GM23338 (cell line): ENCODE measurements around the gene ME1. TPM values are rescaled to one million over a fixed set of nuclear protein-coding genes. Genes with fewer than 3 reads are reported as not detected.

Experiments used
- ATAC-seq: fragments of 200-7000 bp; cut with Tn5 transposase; 3 replicates; pipeline ENCODE4 v1.9.1; 2020
- DNase-seq: peaks from one replicate; pipeline ENCODE4 v3.0.0-alpha.2; 2015; ENCODE audit warnings: low spot score
- H2AFZ ChIP-seq: fragments of 200-600 bp; sonication (generic); 2 replicates; pipeline ENCODE4 v1.8.0; 2016; ENCODE audit warnings: antibody characterized with exemption, mild to moderate bottlenecking, moderate library complexity
- H3F3A ChIP-seq: fragments of 200-600 bp; sonication (generic); replicated peaks from 2 replicates; pipeline ENCODE4 v1.8.0; 2017; ENCODE audit warnings: antibody characterized with exemption, mixed run types, low read depth
- H3K27ac ChIP-seq: fragments of 200-600 bp; sonication (generic); 2 replicates; pipeline ENCODE4 v1.6.1; 2016; ENCODE audit warnings: low read depth
- H3K27me3 ChIP-seq: fragments of 200-600 bp; sonication (generic); 2 replicates; pipeline ENCODE4 v1.8.0; 2016; ENCODE audit warnings: mild to moderate bottlenecking, mixed run types, moderate library complexity; ENCODE audit not compliant: insufficient read depth
- H3K36me3 ChIP-seq: fragments of 200-600 bp; sonication (generic); 2 replicates; pipeline ENCODE4 v1.8.0; 2016; ENCODE audit warnings: mild to moderate bottlenecking; ENCODE audit not compliant: insufficient read depth
- H3K4me1 ChIP-seq: fragments of 200-600 bp; sonication (generic); 2 replicates; pipeline ENCODE4 v1.8.0; 2016; ENCODE audit warnings: mild to moderate bottlenecking, moderate library complexity; ENCODE audit not compliant: insufficient read depth
- H3K4me2 ChIP-seq: fragments of 200-600 bp; sonication (generic); 2 replicates; pipeline ENCODE4 v1.7.1; 2017; ENCODE audit warnings: mixed run types
- H3K4me3 ChIP-seq: fragments of 200-600 bp; sonication (generic); 2 replicates; pipeline ENCODE4 v1.6.1; 2016; ENCODE audit warnings: mixed run types
- H3K79me2 ChIP-seq: fragments of 200-600 bp; sonication (generic); replicated peaks from 2 replicates; pipeline ENCODE4 v1.8.0; 2017; ENCODE audit warnings: mild to moderate bottlenecking; ENCODE audit not compliant: insufficient read depth
- H3K9me2 ChIP-seq: fragments of 200-600 bp; sonication (generic); 2 replicates; pipeline ENCODE4 v1.8.0; 2017; ENCODE audit not compliant: insufficient read depth
- H4K20me1 ChIP-seq: fragments of 200-600 bp; sonication (generic); replicated peaks from 2 replicates; pipeline ENCODE4 v1.8.0; 2017; ENCODE audit warnings: mild to moderate bottlenecking; ENCODE audit not compliant: insufficient read depth
- H3K27ac Mint-ChIP-seq: 2 replicates; pipeline ENCODE4 v1.8.0; 2020; ENCODE audit warnings: inconsistent platforms, mild to moderate bottlenecking, moderate library complexity, mixed read lengths
- H3K27me3 Mint-ChIP-seq: 3 replicates; pipeline ENCODE4 v1.8.0; 2022; ENCODE audit warnings: low read depth, mild to moderate bottlenecking, moderate library complexity, mixed read lengths, inconsistent platforms; ENCODE audit not compliant: insufficient read depth, poor library complexity
- H3K36me3 Mint-ChIP-seq: 3 replicates; pipeline ENCODE4 v1.8.0; 2021; ENCODE audit warnings: low read depth, mild to moderate bottlenecking, inconsistent platforms, moderate library complexity, mixed read lengths
- H3K4me1 Mint-ChIP-seq: 3 replicates; pipeline ENCODE4 v1.8.0; 2020; ENCODE audit warnings: mild to moderate bottlenecking, inconsistent platforms, mixed read lengths
- H3K4me3 Mint-ChIP-seq: 3 replicates; pipeline ENCODE4 v1.8.0; 2021; ENCODE audit warnings: moderate library complexity, mild to moderate bottlenecking, inconsistent platforms, mixed read lengths
- H3K9me3 Mint-ChIP-seq: 3 replicates; pipeline ENCODE4 v1.8.0; 2020; ENCODE audit warnings: moderate library complexity, mild to moderate bottlenecking, inconsistent platforms, mixed read lengths
- CREB1 ChIP-seq: fragments of 250-450 bp; sonication (Bioruptor Pico); IDR thresholded peaks from 2 replicates; pipeline ENCODE4 v1.5.0; 2020; ENCODE audit warnings: low read depth, mild to moderate bottlenecking, moderate library complexity
- EZH2phosphoT487 ChIP-seq: fragments of 200-600 bp; sonication (generic); IDR thresholded peaks from one replicate; pipeline ENCODE4 v1.8.1; 2018; ENCODE audit warnings: antibody characterized with exemption; ENCODE audit not compliant: unreplicated experiment
- JUNB ChIP-seq: IDR thresholded peaks from one replicate; pipeline ENCODE4 v1.6.1; 2016; ENCODE audit warnings: antibody characterized with exemption; ENCODE audit not compliant: unreplicated experiment
- NANOG ChIP-seq: IDR thresholded peaks from 2 replicates; pipeline ENCODE4 v1.6.1; 2016; ENCODE audit warnings: antibody characterized with exemption, borderline replicate concordance
- POLR2AphosphoS5 ChIP-seq: IDR thresholded peaks from 2 replicates; pipeline ENCODE4 v1.6.1; 2016; ENCODE audit warnings: antibody characterized with exemption, low read depth
- STAT1 ChIP-seq: IDR thresholded peaks from one replicate; pipeline ENCODE4 v1.6.1; 2016; ENCODE audit warnings: antibody characterized with exemption; ENCODE audit not compliant: unreplicated experiment
- ZNF331 ChIP-seq: fragments of 250-450 bp; sonication (Bioruptor Pico); IDR thresholded peaks from 2 replicates; pipeline ENCODE4 v1.5.0; 2020; ENCODE audit warnings: low read depth, mild to moderate bottlenecking, moderate library complexity
- polyA plus RNA-seq: library from polyadenylated mRNA; unstranded; fragments of >200 nt; fragmentation: Nextera tagmentation; extraction: Ambion mirVana; gene quantifications from 2 replicates; pipeline ENCODE4 v1.2.1, GENCODE V29; 2016
- total RNA-seq: library from RNA; depleted of rRNA; stranded (reverse); fragments of >200 nt; shearing (Covaris generic); gene quantifications from 2 replicates; pipeline ENCODE4 v1.2.3, GENCODE V29; 2014
- TF ChIP-seq, protein P1 (sequence below): fragments of 250-450 bp; sonication (Bioruptor Pico); IDR thresholded peaks from 2 replicates; pipeline ENCODE4 v1.5.0; 2020; ENCODE audit warnings: mild to moderate bottlenecking, moderate library complexity
- TF ChIP-seq, protein P2 (sequence below), 2 experiments: fragments of 200-600 bp in 1 of 2; sonication (generic) in 1 of 2; conservative IDR thresholded peaks; 2 replicates each; pipeline versions ENCODE4 v1.5.1 to v1.6.1; 2016 to 2017; ENCODE audit warnings: antibody characterized with exemption in 2 of 2, low read depth in 2 of 2, mild to moderate bottlenecking in 2 of 2, moderate library complexity in 1 of 2

ME1 gene
- total and polyA plus RNA-seq, 2 experiments from 2014 or later = 6.4 to 8.0 TPM

DNA sequence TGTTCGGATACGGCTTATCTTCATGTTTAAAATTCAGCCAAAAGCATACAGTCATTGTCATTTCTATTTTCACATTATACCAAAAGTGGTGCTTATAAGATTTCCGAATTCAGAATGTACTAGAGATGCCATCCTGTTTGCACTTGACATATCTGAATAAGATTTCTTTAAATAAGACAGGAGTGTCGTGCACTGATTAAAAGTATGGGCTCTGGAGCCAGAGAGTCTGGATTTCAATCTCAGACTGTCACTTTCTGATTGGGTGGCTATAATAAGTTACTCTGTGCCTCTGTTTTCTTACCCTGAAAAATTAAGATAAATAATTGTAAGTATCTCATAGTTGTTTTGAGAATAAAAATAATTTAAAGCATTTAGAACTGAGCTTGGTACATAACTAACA lies 144.9 kb downstream of the ME1 start (continued):
- TF ChIP-seq, protein P1, sequence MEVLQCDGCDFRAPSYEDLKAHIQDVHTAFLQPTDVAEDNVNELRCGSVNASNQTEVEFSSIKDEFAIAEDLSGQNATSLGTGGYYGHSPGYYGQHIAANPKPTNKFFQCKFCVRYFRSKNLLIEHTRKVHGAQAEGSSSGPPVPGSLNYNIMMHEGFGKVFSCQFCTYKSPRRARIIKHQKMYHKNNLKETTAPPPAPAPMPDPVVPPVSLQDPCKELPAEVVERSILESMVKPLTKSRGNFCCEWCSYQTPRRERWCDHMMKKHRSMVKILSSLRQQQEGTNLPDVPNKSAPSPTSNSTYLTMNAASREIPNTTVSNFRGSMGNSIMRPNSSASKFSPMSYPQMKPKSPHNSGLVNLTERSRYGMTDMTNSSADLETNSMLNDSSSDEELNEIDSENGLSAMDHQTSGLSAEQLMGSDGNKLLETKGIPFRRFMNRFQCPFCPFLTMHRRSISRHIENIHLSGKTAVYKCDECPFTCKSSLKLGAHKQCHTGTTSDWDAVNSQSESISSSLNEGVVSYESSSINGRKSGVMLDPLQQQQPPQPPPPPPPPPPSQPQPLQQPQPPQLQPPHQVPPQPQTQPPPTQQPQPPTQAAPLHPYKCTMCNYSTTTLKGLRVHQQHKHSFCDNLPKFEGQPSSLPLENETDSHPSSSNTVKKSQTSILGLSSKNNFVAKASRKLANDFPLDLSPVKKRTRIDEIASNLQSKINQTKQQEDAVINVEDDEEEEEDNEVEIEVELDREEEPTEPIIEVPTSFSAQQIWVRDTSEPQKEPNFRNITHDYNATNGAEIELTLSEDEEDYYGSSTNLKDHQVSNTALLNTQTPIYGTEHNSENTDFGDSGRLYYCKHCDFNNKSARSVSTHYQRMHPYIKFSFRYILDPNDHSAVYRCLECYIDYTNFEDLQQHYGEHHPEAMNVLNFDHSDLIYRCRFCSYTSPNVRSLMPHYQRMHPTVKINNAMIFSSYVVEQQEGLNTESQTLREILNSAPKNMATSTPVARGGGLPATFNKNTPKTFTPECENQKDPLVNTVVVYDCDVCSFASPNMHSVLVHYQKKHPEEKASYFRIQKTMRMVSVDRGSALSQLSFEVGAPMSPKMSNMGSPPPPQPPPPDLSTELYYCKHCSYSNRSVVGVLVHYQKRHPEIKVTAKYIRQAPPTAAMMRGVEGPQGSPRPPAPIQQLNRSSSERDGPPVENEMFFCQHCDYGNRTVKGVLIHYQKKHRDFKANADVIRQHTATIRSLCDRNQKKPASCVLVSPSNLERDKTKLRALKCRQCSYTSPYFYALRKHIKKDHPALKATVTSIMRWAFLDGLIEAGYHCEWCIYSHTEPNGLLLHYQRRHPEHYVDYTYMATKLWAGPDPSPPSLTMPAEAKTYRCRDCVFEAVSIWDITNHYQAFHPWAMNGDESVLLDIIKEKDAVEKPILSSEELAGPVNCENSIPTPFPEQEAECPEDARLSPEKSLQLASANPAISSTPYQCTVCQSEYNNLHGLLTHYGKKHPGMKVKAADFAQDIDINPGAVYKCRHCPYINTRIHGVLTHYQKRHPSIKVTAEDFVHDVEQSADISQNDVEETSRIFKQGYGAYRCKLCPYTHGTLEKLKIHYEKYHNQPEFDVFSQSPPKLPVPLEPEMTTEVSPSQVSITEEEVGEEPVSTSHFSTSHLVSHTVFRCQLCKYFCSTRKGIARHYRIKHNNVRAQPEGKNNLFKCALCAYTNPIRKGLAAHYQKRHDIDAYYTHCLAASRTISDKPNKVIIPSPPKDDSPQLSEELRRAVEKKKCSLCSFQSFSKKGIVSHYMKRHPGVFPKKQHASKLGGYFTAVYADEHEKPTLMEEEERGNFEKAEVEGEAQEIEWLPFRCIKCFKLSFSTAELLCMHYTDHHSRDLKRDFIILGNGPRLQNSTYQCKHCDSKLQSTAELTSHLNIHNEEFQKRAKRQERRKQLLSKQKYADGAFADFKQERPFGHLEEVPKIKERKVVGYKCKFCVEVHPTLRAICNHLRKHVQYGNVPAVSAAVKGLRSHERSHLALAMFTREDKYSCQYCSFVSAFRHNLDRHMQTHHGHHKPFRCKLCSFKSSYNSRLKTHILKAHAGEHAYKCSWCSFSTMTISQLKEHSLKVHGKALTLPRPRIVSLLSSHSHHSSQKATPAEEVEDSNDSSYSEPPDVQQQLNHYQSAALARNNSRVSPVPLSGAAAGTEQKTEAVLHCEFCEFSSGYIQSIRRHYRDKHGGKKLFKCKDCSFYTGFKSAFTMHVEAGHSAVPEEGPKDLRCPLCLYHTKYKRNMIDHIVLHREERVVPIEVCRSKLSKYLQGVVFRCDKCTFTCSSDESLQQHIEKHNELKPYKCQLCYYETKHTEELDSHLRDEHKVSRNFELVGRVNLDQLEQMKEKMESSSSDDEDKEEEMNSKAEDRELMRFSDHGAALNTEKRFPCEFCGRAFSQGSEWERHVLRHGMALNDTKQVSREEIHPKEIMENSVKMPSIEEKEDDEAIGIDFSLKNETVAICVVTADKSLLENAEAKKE (CRISPR knock-in tag) = no peak
- TF ChIP-seq, protein P2, sequence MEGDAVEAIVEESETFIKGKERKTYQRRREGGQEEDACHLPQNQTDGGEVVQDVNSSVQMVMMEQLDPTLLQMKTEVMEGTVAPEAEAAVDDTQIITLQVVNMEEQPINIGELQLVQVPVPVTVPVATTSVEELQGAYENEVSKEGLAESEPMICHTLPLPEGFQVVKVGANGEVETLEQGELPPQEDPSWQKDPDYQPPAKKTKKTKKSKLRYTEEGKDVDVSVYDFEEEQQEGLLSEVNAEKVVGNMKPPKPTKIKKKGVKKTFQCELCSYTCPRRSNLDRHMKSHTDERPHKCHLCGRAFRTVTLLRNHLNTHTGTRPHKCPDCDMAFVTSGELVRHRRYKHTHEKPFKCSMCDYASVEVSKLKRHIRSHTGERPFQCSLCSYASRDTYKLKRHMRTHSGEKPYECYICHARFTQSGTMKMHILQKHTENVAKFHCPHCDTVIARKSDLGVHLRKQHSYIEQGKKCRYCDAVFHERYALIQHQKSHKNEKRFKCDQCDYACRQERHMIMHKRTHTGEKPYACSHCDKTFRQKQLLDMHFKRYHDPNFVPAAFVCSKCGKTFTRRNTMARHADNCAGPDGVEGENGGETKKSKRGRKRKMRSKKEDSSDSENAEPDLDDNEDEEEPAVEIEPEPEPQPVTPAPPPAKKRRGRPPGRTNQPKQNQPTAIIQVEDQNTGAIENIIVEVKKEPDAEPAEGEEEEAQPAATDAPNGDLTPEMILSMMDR (conservative IDR thresholded peaks at IDR 0.05; ENCODE audit: low read depth in 2 of 2) = no peak
- TF ChIP-seq JUNB (no peak), POLR2AphosphoS5 (no peak), ZNF331 (CRISPR knock-in tag) (no peak), NANOG (no peak), EZH2phosphoT487 (no peak)

GRCh38 chr6:83273596-83273995 lies 157.3 kb downstream of the ME1 start:
- H3K4me1 ChIP-seq = no peaks in the 10 kb centered on the region
- H3K36me3 Mint-ChIP-seq = no peaks in the 10 kb centered on the region
- H3K9me3 Mint-ChIP-seq = no peaks in the 10 kb centered on the region
- no peak overlapping the region for H3K4me2 ChIP-seq
- no peak overlapping the region for H2AFZ ChIP-seq
- no peaks in the 10 kb centered on the region for H3K27me3 Mint-ChIP-seq
- no peaks in the 10 kb centered on the region for H3K36me3 ChIP-seq
- no peaks in the 10 kb centered on the region for H3K4me1 Mint-ChIP-seq
- no peaks in the 10 kb centered on the region for H3F3A ChIP-seq
- no peak overlapping the region for H3K4me3 ChIP-seq
- ATAC-seq (no peak), DNase-seq (no peak)
- H3K27ac Mint-ChIP-seq = no peak overlapping the region
- no peaks in the 10 kb centered on the region for H3K27me3 ChIP-seq
- no peaks in the 10 kb centered on the region for H4K20me1 ChIP-seq
- H3K27ac ChIP-seq = no peak overlapping the region
- no peak overlapping the region for H3K4me3 Mint-ChIP-seq
- H3K79me2 ChIP-seq = no peaks in the 10 kb centered on the region
- H3K9me2 ChIP-seq = no peaks in the 10 kb centered on the region
- TF ChIP-seq STAT1 (no peak), POLR2AphosphoS5 (no peak), CREB1 (CRISPR knock-in tag) (no peak)
- TF ChIP-seq, protein P1 (CRISPR knock-in tag) = no peak
